Fibroblast of lung (primary cell): ENCODE results near the gene B3GAT3. TPM values are rescaled to one million over a fixed set of nuclear protein-coding genes. Genes with fewer than 3 reads are reported as not detected.
"Not testable (repeated sequence)": the region's sequence is repeated elsewhere in the genome, so short reads cannot be mapped to it uniquely, and the experiment has no call there.

Source experiments
- DNase-seq, 2 donors: peaks; one replicate each; pipeline versions ENCODE4 v3.0.0 to v3.0.0-alpha.2; 2010; ENCODE audit warnings: low read depth in 2 of 2
- H2AFZ ChIP-seq: 2 replicates; pipeline ENCODE4 v1.5.1; 2012; ENCODE audit warnings: low read length, control low read depth, inconsistent platforms
- H3K27ac ChIP-seq: 2 replicates; pipeline ENCODE4 v1.5.1; 2011; ENCODE audit warnings: low read length, control low read depth; ENCODE audit not compliant: insufficient read depth
- H3K27me3 ChIP-seq: 2 replicates; pipeline ENCODE4 v1.5.1; 2011; ENCODE audit warnings: mild to moderate bottlenecking, low read length; ENCODE audit not compliant: control insufficient read depth, insufficient read depth
- H3K36me3 ChIP-seq: 2 replicates; pipeline ENCODE4 v1.5.1; 2011; ENCODE audit warnings: low read length; ENCODE audit not compliant: control insufficient read depth, insufficient read depth
- H3K4me1 ChIP-seq: 2 replicates; pipeline ENCODE4 v1.5.1; 2011; ENCODE audit warnings: low read length; ENCODE audit not compliant: control insufficient read depth, insufficient read depth; ENCODE audit errors: extremely low read depth
- H3K4me2 ChIP-seq: 2 replicates; pipeline ENCODE4 v1.5.1; 2011; ENCODE audit warnings: low read length, control low read depth; ENCODE audit not compliant: insufficient read depth; ENCODE audit errors: extremely low read depth
- H3K4me3 ChIP-seq, 4 experiments: fragments of 200-600 bp in 1 of 4; sonication (generic) in 1 of 4; replicated peaks in 1 of 4; 2 replicates each; pipeline ENCODE4 v1.5.1; 2011 to 2016; ENCODE audit warnings: low read length in 4 of 4, low read depth in 3 of 4, mild to moderate bottlenecking in 3 of 4, control low read depth in 2 of 4, inconsistent platforms in 1 of 4, mixed read lengths in 1 of 4; ENCODE audit not compliant: insufficient read depth in 1 of 4; ENCODE audit errors: control extremely low read depth in 1 of 4
- H3K79me2 ChIP-seq: 2 replicates; pipeline ENCODE4 v1.5.1; 2012; ENCODE audit warnings: mild to moderate bottlenecking, low read length, inconsistent platforms; ENCODE audit not compliant: control insufficient read depth, insufficient read depth
- H3K9ac ChIP-seq: 2 replicates; pipeline ENCODE4 v1.5.1; 2011; ENCODE audit warnings: mild to moderate bottlenecking, low read length, control low read depth; ENCODE audit not compliant: insufficient read depth
- H3K9me3 ChIP-seq: 2 replicates; pipeline ENCODE4 v1.5.1; 2012; ENCODE audit warnings: low read depth, low read length; ENCODE audit not compliant: control insufficient read depth, insufficient read depth
- H4K20me1 ChIP-seq: 2 replicates; pipeline ENCODE4 v1.5.1; 2011; ENCODE audit warnings: low read length; ENCODE audit not compliant: control insufficient read depth, insufficient read depth; ENCODE audit errors: extremely low read depth
- CTCF ChIP-seq, 2 donors: IDR thresholded peaks in 1 of 2; conservative IDR thresholded peaks in 1 of 2; 1 replicate in 1 of 2; 2 replicates in 1 of 2; pipeline ENCODE4 v1.5.1; 2011 to 2012; ENCODE audit warnings: low read length in 2 of 2, control low read depth in 1 of 2, inconsistent platforms in 1 of 2, low read depth in 1 of 2, mild to moderate bottlenecking in 1 of 2
- EZH2 ChIP-seq: IDR thresholded peaks from 2 replicates; pipeline ENCODE4 v1.5.1; 2012; ENCODE audit warnings: low read length, control low read depth, mild to moderate bottlenecking; ENCODE audit errors: missing control alignments
- polyA plus RNA-seq, 2 donors: library from polyadenylated mRNA; depleted of rRNA in 1 of 2; stranded (reverse) in 1 of 2; unstranded in 1 of 2; fragments of >200 nt; gene quantifications; 2 replicates each; pipeline ENCODE4 v1.2.1, GENCODE V29; 2011 to 2012; ENCODE audit warnings: missing spikeins in 1 of 2
- total RNA-seq: library from RNA; depleted of rRNA; stranded (reverse); fragments of >200 nt; gene quantifications from 2 replicates; pipeline ENCODE4 v1.2.1, GENCODE V29; 2014

The B3GAT3 gene
- total and polyA plus RNA-seq, 2 donors (not counting 1 experiment from before 2014, with no cell fraction given) = 17.6 to 29.1 TPM

GRCh38 chr11:62654297-62654696 lies 32.5 kb upstream of the B3GAT3 start:
- H3K4me1 ChIP-seq = no peaks in the 10 kb centered on the region
- TF ChIP-seq EZH2 (no peak), CTCF (conservative IDR thresholded peaks at IDR 0.05 in 1 of 2, IDR thresholded peaks at IDR 0.05 in 1 of 2; ENCODE audit: low read depth in 1 of 2, low read length in 2 of 2) (no peak)

GRCh38 chr11:62652161-62653006 lies 30.6 kb upstream of the B3GAT3 start:
- Histone ChIP-seq H3K36me3 (peaks cover 7% of the 10 kb centered on the region), H3K4me1 (no peaks in the 10 kb centered on the region), H3K4me3 (peak overlapping the region; percentile 73 to 94 (median 90)), H4K20me1 (no peaks in the 10 kb centered on the region), H3K9ac (peak overlapping the region; percentile 89), H3K9me3 (no peaks in the 10 kb centered on the region), H3K79me2 (peaks cover 24% of the 10 kb centered on the region), H3K4me2 (peak overlapping the region; percentile 99), H3K27ac (peak overlapping the region; percentile 92), H2AFZ (peak overlapping the region; percentile 78), H3K27me3 (no peaks in the 10 kb centered on the region)
- no peak for TF ChIP-seq CTCF (conservative IDR thresholded peaks at IDR 0.05 in 1 of 2, IDR thresholded peaks at IDR 0.05 in 1 of 2; ENCODE audit: low read depth in 1 of 2, low read length in 2 of 2)
- no peak for DNase-seq

More at GRCh38 chr11:62654297-62654696, 32.5 kb upstream of the B3GAT3 start:
- peaks cover 4% of the 10 kb centered on the region for H3K36me3 ChIP-seq
- H3K4me2 ChIP-seq = no peak overlapping the region
- DNase-seq = no peak
- no peak overlapping the region for H2AFZ ChIP-seq
- H3K9me3 ChIP-seq = no peaks in the 10 kb centered on the region
- H3K27ac ChIP-seq = no peak overlapping the region
- H3K79me2 ChIP-seq = peaks cover 24% of the 10 kb centered on the region
- H3K27me3 ChIP-seq = no peaks in the 10 kb centered on the region
- no peaks in the 10 kb centered on the region for H4K20me1 ChIP-seq
- no peak overlapping the region for H3K9ac ChIP-seq
- H3K4me3 ChIP-seq = no peak overlapping the region

- H3K27ac ChIP-seq, H4K20me1 ChIP-seq, H3K36me3 ChIP-seq, H3K4me3 ChIP-seq, H2AFZ ChIP-seq, DNase-seq, H3K9ac ChIP-seq, H3K27me3 ChIP-seq, H3K4me2 ChIP-seq, H3K4me1 ChIP-seq, H3K9me3 ChIP-seq: not testable (repeated sequence)
- peaks cover 32% of the 10 kb centered on the region for H3K79me2 ChIP-seq
Observed at GRCh38 chr11:62650283-62650682, 28.5 kb upstream of the B3GAT3 start.
